ENCODE measurements around the gene STK35.

STK35 gene

GRCh38 chr20:2136275-2136674 is 34.6 kb downstream of the STK35 start:
- H3K4me1 Mint-ChIP-seq: no peaks in the 10 kb centered on the region

DNA sequence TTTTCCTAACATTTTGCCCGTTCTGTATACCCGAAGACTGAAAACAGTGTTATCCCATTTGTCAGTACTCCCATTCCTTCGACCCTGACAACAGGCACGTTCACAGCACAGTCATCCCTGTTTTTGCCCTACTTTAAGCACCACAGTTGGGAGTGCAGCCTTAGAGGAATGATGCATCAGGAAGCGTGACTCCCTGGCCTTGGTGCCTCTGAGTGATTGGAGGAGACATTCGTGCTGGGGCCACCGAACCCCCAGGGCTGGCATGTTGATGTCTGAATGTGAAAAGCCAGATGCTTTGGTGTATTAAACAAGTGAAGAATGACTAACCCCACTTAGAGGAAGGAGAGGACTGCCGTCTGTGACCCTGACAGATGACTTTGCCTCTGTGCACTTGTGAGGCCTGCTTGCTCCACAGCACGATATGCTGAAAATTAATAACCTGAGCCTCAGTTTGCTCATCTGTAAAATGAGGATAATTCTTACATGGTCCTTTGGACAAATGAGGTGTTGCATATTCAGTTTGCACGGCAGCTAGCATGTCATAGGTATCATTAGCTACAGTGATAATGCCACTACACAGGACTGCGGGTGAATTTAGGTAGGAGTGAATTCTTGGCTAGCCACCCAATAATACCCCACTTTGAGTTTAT is 36.0 kb downstream of the STK35 start:
- H3K9me3 Mint-ChIP-seq: no peaks in the 10 kb centered on the region
- DNase-seq: no peak
- no peak overlapping the region for H3K4me3 Mint-ChIP-seq
- H3K27ac Mint-ChIP-seq: no peak overlapping the region
- peaks cover 3% of the 10 kb centered on the region for H3K36me3 Mint-ChIP-seq
- H3K27me3 Mint-ChIP-seq: no peaks in the 10 kb centered on the region
- CTCF ChIA-PET: interaction anchor here (1.1 kb wide), 1 partner anchor 35 kb away, joined by 3 read pairs; no protein-coding TSS in a partner anchor
- no peaks in the 10 kb centered on the region for H3K4me1 Mint-ChIP-seq

More at GRCh38 chr20:2136275-2136674, 34.6 kb downstream of the STK35 start:
- H3K27me3 Mint-ChIP-seq: no peaks in the 10 kb centered on the region
- no peak overlapping the region for H3K4me3 Mint-ChIP-seq
- DNase-seq: no peak
- CTCF ChIA-PET: interaction anchor here (1.1 kb wide), 1 partner anchor 43 kb away, joined by 4 read pairs; no protein-coding TSS in a partner anchor
- H3K36me3 Mint-ChIP-seq: peaks cover 3% of the 10 kb centered on the region
- H3K27ac Mint-ChIP-seq: no peak overlapping the region
- no peaks in the 10 kb centered on the region for H3K9me3 Mint-ChIP-seq

GRCh38 chr20:2138396-2138795 is 36.8 kb downstream of the STK35 start:
- CTCF ChIA-PET: interaction anchor here (1.1 kb wide), 1 partner anchor 34 kb away, joined by 3 read pairs; no protein-coding TSS in a partner anchor
- H3K27ac Mint-ChIP-seq: no peak overlapping the region
- no peaks in the 10 kb centered on the region for H3K4me1 Mint-ChIP-seq
- no peak for DNase-seq
- H3K27me3 Mint-ChIP-seq: no peaks in the 10 kb centered on the region
- H3K36me3 Mint-ChIP-seq: peaks cover 3% of the 10 kb centered on the region
- no peaks in the 10 kb centered on the region for H3K9me3 Mint-ChIP-seq
- H3K4me3 Mint-ChIP-seq: no peak overlapping the region

GRCh38 chr20:2139250-2139649 is 37.6 kb downstream of the STK35 start:
- DNase-seq: no peak
- Mint-ChIP-seq H3K27ac (no peak overlapping the region), H3K4me3 (no peak overlapping the region), H3K9me3 (no peaks in the 10 kb centered on the region), H3K36me3 (peaks cover 3% of the 10 kb centered on the region), H3K4me1 (no peaks in the 10 kb centered on the region), H3K27me3 (no peaks in the 10 kb centered on the region)
- CTCF ChIA-PET: no interaction called here

DNA sequence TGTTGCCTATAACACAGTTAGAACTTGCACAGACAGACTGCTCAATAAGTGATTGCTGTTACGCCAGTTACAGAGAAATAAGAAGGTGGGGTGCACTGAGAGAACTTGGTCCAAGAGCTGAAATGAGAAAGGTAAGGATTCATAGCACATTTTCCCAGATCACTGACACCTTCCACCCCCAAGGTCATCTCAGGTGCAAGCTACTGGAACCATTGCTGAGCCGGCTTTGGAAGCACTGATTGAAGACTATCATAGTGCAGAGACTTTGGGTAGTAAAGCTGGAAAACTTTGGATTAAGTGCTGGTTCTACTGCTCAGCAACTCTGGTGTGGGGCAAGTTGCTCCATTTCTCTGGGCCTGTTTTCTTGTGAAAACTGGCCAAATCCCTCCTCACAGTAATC is 38.1 kb downstream of the STK35 start:
- H3K9me3 Mint-ChIP-seq: no peaks in the 10 kb centered on the region
- no peak overlapping the region for H3K27ac Mint-ChIP-seq
- H3K27me3 Mint-ChIP-seq: no peaks in the 10 kb centered on the region
- no peaks in the 10 kb centered on the region for H3K4me1 Mint-ChIP-seq
- CTCF ChIA-PET: interaction anchor here (1.7 kb wide), 1 partner anchor 32 kb away, joined by 6 read pairs; no protein-coding TSS in a partner anchor
- no peak for DNase-seq
- H3K36me3 Mint-ChIP-seq: peaks cover 3% of the 10 kb centered on the region
- H3K4me3 Mint-ChIP-seq: no peak overlapping the region

DNA sequence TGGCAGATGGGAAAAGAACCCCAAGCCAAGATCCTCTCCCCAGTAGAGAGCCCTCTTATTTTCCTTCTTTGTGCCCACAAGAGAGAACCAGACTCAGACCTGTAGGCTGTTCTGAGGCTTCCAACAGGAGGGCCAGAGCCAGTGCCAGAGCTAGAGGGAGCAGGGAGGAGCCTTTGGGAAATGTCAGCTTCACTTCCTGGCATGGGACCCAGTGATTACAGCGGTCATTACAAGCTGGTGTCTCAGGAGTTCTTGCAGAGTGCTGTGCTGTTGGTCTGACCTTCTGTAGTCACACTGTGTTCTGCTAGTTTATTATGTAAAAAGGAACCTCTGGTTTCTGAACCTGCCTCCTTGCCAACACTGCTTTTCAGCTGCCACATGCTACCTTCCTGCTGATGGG is 38.9 kb downstream of the STK35 start:
- Mint-ChIP-seq H3K9me3 (no peaks in the 10 kb centered on the region), H3K4me1 (no peaks in the 10 kb centered on the region)
- CTCF ChIA-PET: interaction anchor here (1.7 kb wide), 1 partner anchor 32 kb away, joined by 6 read pairs; no protein-coding TSS in a partner anchor

GRCh38 chr20:2141600-2142575 is 40.3 kb downstream of the STK35 start:
- Mint-ChIP-seq H3K4me3 (no peak overlapping the region), H3K4me1 (no peaks in the 10 kb centered on the region), H3K27me3 (no peaks in the 10 kb centered on the region), H3K9me3 (no peaks in the 10 kb centered on the region), H3K27ac (no peak overlapping the region), H3K36me3 (no peaks in the 10 kb centered on the region)
- CTCF ChIA-PET: interaction anchor here (1.7 kb wide), 1 partner anchor 30 kb away, joined by 6 read pairs; no protein-coding TSS in a partner anchor
- no peak for DNase-seq

More for the DNA sequence above, 38.9 kb downstream of the STK35 start:
- DNase-seq: no peak
- Mint-ChIP-seq H3K27me3 (no peaks in the 10 kb centered on the region), H3K4me3 (no peak overlapping the region), H3K27ac (no peak overlapping the region), H3K36me3 (peaks cover 3% of the 10 kb centered on the region)

GRCh38 chr20:2142649-2143048 is 41.0 kb downstream of the STK35 start:
- no peaks in the 10 kb centered on the region for H3K9me3 Mint-ChIP-seq
- H3K4me3 Mint-ChIP-seq: no peak overlapping the region
- no peaks in the 10 kb centered on the region for H3K27me3 Mint-ChIP-seq
- no peak for DNase-seq
- no peaks in the 10 kb centered on the region for H3K36me3 Mint-ChIP-seq
- H3K27ac Mint-ChIP-seq: no peak overlapping the region
- no peaks in the 10 kb centered on the region for H3K4me1 Mint-ChIP-seq
- CTCF ChIA-PET: no interaction called here

DNA sequence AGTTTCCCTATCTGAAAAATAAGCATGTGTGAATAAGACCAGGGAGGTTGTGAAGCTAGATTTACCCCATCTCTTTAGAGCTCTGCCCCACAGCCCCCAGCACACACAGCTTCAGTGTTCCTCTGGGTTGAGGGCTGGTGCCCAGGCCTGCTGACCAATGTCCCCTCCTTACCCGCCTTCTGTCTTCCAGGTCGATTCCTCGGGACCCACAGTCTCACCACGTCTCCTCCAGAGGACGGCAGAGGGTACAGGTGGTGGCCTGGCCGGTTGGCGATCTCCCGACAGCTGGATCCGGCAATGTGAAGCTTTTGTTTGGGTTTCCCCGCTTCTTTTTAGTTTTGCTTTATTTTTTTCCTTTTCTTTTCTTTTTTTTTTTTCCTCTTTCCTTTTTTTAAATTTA is 42.0 kb downstream of the STK35 start:
- no peak for DNase-seq
- no peak overlapping the region for H3K4me3 Mint-ChIP-seq
- H3K4me1 Mint-ChIP-seq: no peaks in the 10 kb centered on the region
- no peaks in the 10 kb centered on the region for H3K36me3 Mint-ChIP-seq
- H3K27me3 Mint-ChIP-seq: no peaks in the 10 kb centered on the region
- CTCF ChIA-PET: no interaction called here
- H3K27ac Mint-ChIP-seq: no peak overlapping the region
- H3K9me3 Mint-ChIP-seq: no peaks in the 10 kb centered on the region

DNA sequence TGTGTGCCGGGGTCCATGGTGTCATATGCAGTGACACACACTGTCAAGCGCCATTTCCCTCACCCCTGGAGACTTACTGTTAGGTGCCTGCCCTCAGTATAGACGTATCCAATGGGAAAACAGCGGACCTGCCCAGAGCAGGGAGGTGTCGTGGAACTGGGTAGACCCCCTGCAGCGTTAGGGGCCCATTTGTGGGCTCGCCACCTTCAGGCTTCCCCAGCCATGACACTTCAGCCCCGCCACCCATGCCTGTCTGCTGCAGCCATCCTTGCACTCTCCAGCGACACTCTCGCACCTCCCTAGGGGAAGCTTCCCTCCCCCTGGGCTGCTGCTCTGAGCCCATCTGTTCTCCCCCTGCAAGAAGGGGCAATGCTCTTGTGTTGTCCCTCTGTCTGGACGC is 43.2 kb downstream of the STK35 start:
- Mint-ChIP-seq H3K36me3 (no peaks in the 10 kb centered on the region), H3K4me1 (no peaks in the 10 kb centered on the region), H3K9me3 (no peaks in the 10 kb centered on the region), H3K27me3 (no peaks in the 10 kb centered on the region), H3K27ac (no peak overlapping the region), H3K4me3 (no peak overlapping the region)
- CTCF ChIA-PET: no interaction called here
- DNase-seq: no peak

DNA sequence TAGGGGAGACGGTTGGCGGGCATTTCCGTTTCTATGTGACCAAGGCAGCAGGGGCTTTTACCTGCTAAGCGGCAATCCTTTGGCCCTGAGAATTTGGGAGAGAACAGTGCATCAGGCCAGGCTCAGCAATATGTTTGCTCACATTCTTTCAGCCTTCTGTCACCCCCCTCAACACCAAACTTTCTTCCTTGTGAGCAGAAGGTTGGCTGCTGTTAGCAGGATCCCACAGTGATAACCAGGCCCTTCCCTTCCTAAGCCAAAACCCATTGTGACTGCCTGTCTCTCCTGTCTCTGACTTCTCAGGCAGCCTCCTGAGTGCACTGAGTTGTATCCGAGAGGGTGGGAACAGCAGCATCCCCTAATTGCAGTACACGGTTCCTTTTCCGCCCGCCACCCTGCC is 43.7 kb downstream of the STK35 start:
- H3K4me3 Mint-ChIP-seq: no peak overlapping the region
- no peaks in the 10 kb centered on the region for H3K9me3 Mint-ChIP-seq
- no peaks in the 10 kb centered on the region for H3K4me1 Mint-ChIP-seq
- no peak for DNase-seq
- H3K27me3 Mint-ChIP-seq: no peaks in the 10 kb centered on the region
- no peaks in the 10 kb centered on the region for H3K36me3 Mint-ChIP-seq
- CTCF ChIA-PET: no interaction called here
- no peak overlapping the region for H3K27ac Mint-ChIP-seq

DNA sequence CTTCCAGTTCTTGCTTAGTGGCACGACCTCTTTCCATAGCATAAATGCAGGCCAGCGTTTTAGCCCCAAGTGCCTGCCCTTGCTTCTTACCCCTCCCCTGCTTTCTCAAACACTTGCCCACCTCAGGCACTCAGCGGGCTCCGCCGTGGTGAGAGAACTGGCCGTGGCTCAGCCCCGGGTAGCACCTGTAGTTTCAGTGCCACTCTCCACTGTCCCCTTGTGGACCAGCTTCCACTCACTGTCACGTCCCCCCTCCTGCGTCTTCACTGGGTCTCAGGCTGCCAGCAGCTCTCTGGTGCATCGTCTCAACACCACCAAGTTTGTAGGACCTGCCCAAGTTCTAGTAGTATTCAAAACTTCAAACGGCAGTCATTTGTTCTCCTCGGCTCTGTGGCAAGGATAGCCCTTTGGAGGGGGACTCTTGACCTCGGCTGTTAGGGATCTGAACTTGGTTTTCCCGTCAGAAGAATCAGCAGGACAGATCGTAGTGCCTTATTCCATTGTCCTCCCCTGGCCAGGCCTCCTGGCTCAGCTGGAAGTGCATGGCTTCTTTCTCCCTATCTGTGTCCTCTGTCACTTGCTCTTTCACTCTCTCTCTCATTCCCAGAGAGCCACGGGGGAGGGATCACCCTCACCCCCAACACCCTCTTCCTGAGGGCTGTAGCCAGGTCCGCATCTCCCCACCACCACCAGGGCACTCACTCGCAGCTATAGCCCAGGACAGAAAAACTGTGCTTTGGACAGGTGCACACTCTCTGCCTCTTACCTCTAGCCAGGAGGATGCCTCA is 44.6 kb downstream of the STK35 start:
- no peak overlapping the region for H3K4me3 Mint-ChIP-seq
- no peaks in the 10 kb centered on the region for H3K4me1 Mint-ChIP-seq
- CTCF ChIA-PET: no interaction called here
- H3K27me3 Mint-ChIP-seq: no peaks in the 10 kb centered on the region
- no peak overlapping the region for H3K27ac Mint-ChIP-seq
- H3K9me3 Mint-ChIP-seq: no peaks in the 10 kb centered on the region
- no peaks in the 10 kb centered on the region for H3K36me3 Mint-ChIP-seq
- no peak for DNase-seq

GRCh38 chr20:2149507-2149906 is 47.9 kb downstream of the STK35 start:
- Mint-ChIP-seq H3K27ac (no peak overlapping the region), H3K4me3 (no peak overlapping the region), H3K36me3 (no peaks in the 10 kb centered on the region), H3K27me3 (no peaks in the 10 kb centered on the region), H3K4me1 (no peaks in the 10 kb centered on the region), H3K9me3 (no peaks in the 10 kb centered on the region)
- CTCF ChIA-PET: no interaction called here
- DNase-seq: no peak

DNA sequence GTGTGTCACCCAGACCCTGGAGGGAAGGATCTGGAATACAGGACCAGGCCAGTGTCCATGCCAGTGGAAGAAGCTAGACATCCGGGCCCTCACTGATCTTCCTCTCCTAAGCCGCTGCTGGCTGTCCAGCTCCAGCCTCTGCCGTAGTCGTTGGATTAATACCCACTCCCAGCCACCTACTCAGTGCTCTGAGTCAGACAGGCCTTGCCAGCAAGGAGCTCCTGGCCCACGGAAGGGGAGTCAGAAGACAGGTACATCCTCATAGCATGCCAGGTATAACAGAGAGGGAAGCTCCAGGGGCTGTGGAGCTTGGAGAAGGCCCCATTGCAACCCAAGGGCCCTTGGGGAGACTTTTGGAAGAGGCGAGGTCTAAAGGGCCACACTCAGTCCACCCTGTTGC is 49.0 kb downstream of the STK35 start:
- no peak for DNase-seq
- Mint-ChIP-seq H3K9me3 (no peaks in the 10 kb centered on the region), H3K27me3 (no peaks in the 10 kb centered on the region), H3K4me1 (no peaks in the 10 kb centered on the region), H3K36me3 (no peaks in the 10 kb centered on the region), H3K27ac (no peak overlapping the region), H3K4me3 (no peak overlapping the region)
- CTCF ChIA-PET: no interaction called here
